Skeletal muscle tissue (tissue), 4 donors: ENCODE measurements around the gene TBC1D10A. TPM values are rescaled to one million over a fixed set of nuclear protein-coding genes. Genes with fewer than 3 reads are reported as not detected.
A peak's percentile ranks its signal among the peaks of the same experiment; 100 is the strongest.

Experiments used
- H3K27ac ChIP-seq: one replicate; pipeline ENCODE4 v1.7.0; 2013; ENCODE audit warnings: mild to moderate bottlenecking, low read depth, low read length, inconsistent platforms
- H3K27me3 ChIP-seq, 3 donors: one replicate each; pipeline ENCODE4 v1.7.0; 2013; ENCODE audit warnings: low read length in 3 of 3; ENCODE audit not compliant: control insufficient read depth in 3 of 3, insufficient read depth in 3 of 3
- H3K36me3 ChIP-seq, 3 donors: one replicate each; pipeline ENCODE4 v1.7.0; 2013; ENCODE audit warnings: low read length in 3 of 3; ENCODE audit not compliant: control insufficient read depth in 3 of 3, insufficient read depth in 3 of 3
- H3K4me1 ChIP-seq, 3 donors: one replicate each; pipeline ENCODE4 v1.7.0; 2013; ENCODE audit warnings: low read length in 3 of 3, mild to moderate bottlenecking in 3 of 3; ENCODE audit not compliant: control insufficient read depth in 3 of 3, insufficient read depth in 3 of 3
- H3K4me3 ChIP-seq, 3 donors: one replicate each; pipeline ENCODE4 v1.7.0; 2013; ENCODE audit warnings: low read length in 3 of 3
- H3K9ac ChIP-seq, 3 donors: one replicate each; pipeline ENCODE4 v1.7.0; 2013; ENCODE audit warnings: low read length in 3 of 3, mild to moderate bottlenecking in 3 of 3, moderate library complexity in 2 of 3, low read depth in 1 of 3
- H3K9me3 ChIP-seq, 3 donors: one replicate each; pipeline ENCODE4 v1.7.0; 2013; ENCODE audit warnings: low read length in 3 of 3; ENCODE audit not compliant: control insufficient read depth in 3 of 3
- total RNA-seq: library from RNA; depleted of rRNA; stranded (reverse); fragments of >200 nt; gene quantifications from one replicate; pipeline ENCODE4 v1.2.3, GENCODE V29; 2014
- donor health status: Osteomylitis.

TBC1D10A gene
- total RNA-seq, result 7.3 TPM

GRCh38 chr22:30326706-30327362, at the start of gene TBC1D10A:
TSS of gene TBC1D10A (minus strand) at chr22:30326941. CDS start at chr22:30326881, 60 bp downstream.
- Histone ChIP-seq H3K4me3 (peak within 1 kb of the TSS; percentile 74 to 82 (median 80)), H3K27ac (peak within 1 kb of the TSS; percentile 60), H3K4me1 (peaks cover 24 to 28% (median 27%) of the 10 kb centered on the region in 3 donors), H3K27me3 (no peaks in the 10 kb centered on the region), H3K9ac (peak within 1 kb of the TSS; percentile 68 to 80 (median 70)), H3K36me3 (peaks cover 2 to 5% (median 3%) of the 10 kb centered on the region in 3 donors), H3K9me3 (no peaks in the 10 kb centered on the region)

GRCh38 chr22:30375312-30375849, 48.6 kb upstream of the TBC1D10A start:
- Histone ChIP-seq H3K36me3 (peaks cover 0 to 14% (median 12%) of the 10 kb centered on the region in 3 donors), H3K9me3 (no peaks in the 10 kb centered on the region), H3K4me3 (no peak overlapping the region), H3K4me1 (no peaks in the 10 kb centered on the region), H3K27ac (no peak overlapping the region), H3K9ac (no peak overlapping the region), H3K27me3 (peaks cover 0 to 2% (median 1%) of the 10 kb centered on the region in 3 donors)

GRCh38 chr22:30373331-30374325, 46.9 kb upstream of the TBC1D10A start:
- Histone ChIP-seq H3K4me1 (no peaks in the 10 kb centered on the region), H3K36me3 (peaks cover 0 to 9% (median 4%) of the 10 kb centered on the region in 3 donors), H3K27ac (no peak overlapping the region), H3K27me3 (peaks cover 0 to 6% (median 3%) of the 10 kb centered on the region in 3 donors), H3K4me3 (no peak overlapping the region), H3K9ac (no peak overlapping the region), H3K9me3 (no peaks in the 10 kb centered on the region)

- H3K9ac ChIP-seq, result no peak overlapping the region
- H3K27ac ChIP-seq, result no peak overlapping the region
- H3K4me3 ChIP-seq, result no peak overlapping the region
- H3K36me3 ChIP-seq, result peaks cover 0 to 9% (median 4%) of the 10 kb centered on the region in 3 donors
- no peaks in the 10 kb centered on the region for H3K4me1 ChIP-seq
- H3K27me3 ChIP-seq, result peaks cover 0 to 6% (median 3%) of the 10 kb centered on the region in 3 donors
- H3K9me3 ChIP-seq, result no peaks in the 10 kb centered on the region
Observed at GRCh38 chr22:30372915-30373314, 46.2 kb upstream of the TBC1D10A start.

GRCh38 chr22:30371981-30372380, 45.2 kb upstream of the TBC1D10A start:
- Histone ChIP-seq H3K27me3 (peaks cover 0 to 6% (median 3%) of the 10 kb centered on the region in 3 donors), H3K36me3 (peaks cover 0 to 3% (median 0%) of the 10 kb centered on the region in 3 donors), H3K4me1 (no peaks in the 10 kb centered on the region), H3K27ac (no peak overlapping the region), H3K9ac (no peak overlapping the region), H3K4me3 (no peak overlapping the region), H3K9me3 (no peaks in the 10 kb centered on the region)

GRCh38 chr22:30371321-30371720, 44.6 kb upstream of the TBC1D10A start:
- no peak overlapping the region for H3K27ac ChIP-seq
- H3K4me3 ChIP-seq, result no peak overlapping the region
- peaks cover 0 to 6% (median 3%) of the 10 kb centered on the region in 3 donors for H3K27me3 ChIP-seq
- H3K9me3 ChIP-seq, result no peaks in the 10 kb centered on the region
- peaks cover 0 to 2% (median under 1%) of the 10 kb centered on the region in 3 donors for H3K36me3 ChIP-seq
- H3K4me1 ChIP-seq, result no peaks in the 10 kb centered on the region
- no peak overlapping the region for H3K9ac ChIP-seq

- Histone ChIP-seq H3K27me3 (peaks cover 0 to 6% (median 3%) of the 10 kb centered on the region in 3 donors), H3K27ac (no peak overlapping the region), H3K9ac (no peak overlapping the region), H3K36me3 (peaks cover 2 to 4% (median 4%) of the 10 kb centered on the region in 3 donors), H3K9me3 (no peaks in the 10 kb centered on the region), H3K4me1 (no peaks in the 10 kb centered on the region), H3K4me3 (no peak overlapping the region)
Observed at GRCh38 chr22:30370641-30371230, 44.0 kb upstream of the TBC1D10A start.

- no peaks in the 10 kb centered on the region for H3K9me3 ChIP-seq
- no peak overlapping the region for H3K4me3 ChIP-seq
- peaks cover 2 to 4% (median 4%) of the 10 kb centered on the region in 3 donors for H3K36me3 ChIP-seq
- H3K9ac ChIP-seq, result no peak overlapping the region
- peaks cover 0 to 6% (median 3%) of the 10 kb centered on the region in 3 donors for H3K27me3 ChIP-seq
- no peaks in the 10 kb centered on the region for H3K4me1 ChIP-seq
- H3K27ac ChIP-seq, result no peak overlapping the region
Observed at GRCh38 chr22:30368420-30368819, 41.7 kb upstream of the TBC1D10A start.

- Histone ChIP-seq H3K9me3 (no peaks in the 10 kb centered on the region), H3K36me3 (peaks cover 2 to 4% (median 4%) of the 10 kb centered on the region in 3 donors), H3K27ac (no peak overlapping the region), H3K4me1 (no peaks in the 10 kb centered on the region), H3K27me3 (peaks cover 0 to 6% (median 3%) of the 10 kb centered on the region in 3 donors), H3K9ac (no peak overlapping the region), H3K4me3 (no peak overlapping the region)
Observed at GRCh38 chr22:30365891-30366290, 39.1 kb upstream of the TBC1D10A start.
